Coronary artery (tissue), 2 donors: Measurements from ENCODE around the gene C6orf89.
"Not testable (repeated sequence)": the region's sequence is repeated elsewhere in the genome, so short reads cannot be mapped to it uniquely, and the experiment has no call there.

Source experiments
- DNase-seq: peaks from one replicate; pipeline ENCODE4 v3.0.0-alpha.2; 2017; ENCODE audit warnings: low spot score
- H3K27ac ChIP-seq, 2 donors: fragments of 200-600 bp; sonication (generic); one replicate each; pipeline ENCODE4 v1.5.1; 2016 to 2019
- H3K4me3 ChIP-seq: fragments of 200-600 bp; sonication (generic); 2 replicates; pipeline ENCODE4 v1.5.1; 2016; ENCODE audit warnings: mild to moderate bottlenecking, moderate library complexity
- TF ChIP-seq, protein P1 (sequence below): fragments of 200-600 bp; sonication (generic); IDR thresholded peaks from one replicate; pipeline ENCODE4 v1.5.1; 2019; ENCODE audit warnings: antibody characterized with exemption

Gene C6orf89

DNA sequence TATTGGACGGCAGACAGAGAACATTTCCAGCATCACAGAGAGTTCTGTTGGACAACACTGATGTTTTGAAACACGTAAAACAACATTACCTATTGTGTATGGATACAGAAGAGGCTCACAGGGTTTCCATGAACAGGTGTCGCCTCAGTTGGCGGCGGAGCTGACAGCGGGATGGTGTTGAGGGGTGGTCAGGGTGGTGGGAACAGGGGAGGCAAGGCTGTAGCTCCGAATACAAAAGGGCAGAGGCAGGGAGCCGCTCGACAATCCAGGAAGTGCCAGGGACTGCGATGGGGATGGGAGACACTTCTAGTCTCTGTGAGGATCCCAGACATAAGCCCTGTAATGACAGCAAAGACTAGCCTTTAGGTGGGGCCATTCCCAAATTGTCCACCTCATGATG, 54.3 kb downstream of the C6orf89 start:
- DNase-seq: no peak
- Histone ChIP-seq H3K27ac (no peak overlapping the region), H3K4me3 (no peak overlapping the region)
- TF ChIP-seq, protein P1, sequence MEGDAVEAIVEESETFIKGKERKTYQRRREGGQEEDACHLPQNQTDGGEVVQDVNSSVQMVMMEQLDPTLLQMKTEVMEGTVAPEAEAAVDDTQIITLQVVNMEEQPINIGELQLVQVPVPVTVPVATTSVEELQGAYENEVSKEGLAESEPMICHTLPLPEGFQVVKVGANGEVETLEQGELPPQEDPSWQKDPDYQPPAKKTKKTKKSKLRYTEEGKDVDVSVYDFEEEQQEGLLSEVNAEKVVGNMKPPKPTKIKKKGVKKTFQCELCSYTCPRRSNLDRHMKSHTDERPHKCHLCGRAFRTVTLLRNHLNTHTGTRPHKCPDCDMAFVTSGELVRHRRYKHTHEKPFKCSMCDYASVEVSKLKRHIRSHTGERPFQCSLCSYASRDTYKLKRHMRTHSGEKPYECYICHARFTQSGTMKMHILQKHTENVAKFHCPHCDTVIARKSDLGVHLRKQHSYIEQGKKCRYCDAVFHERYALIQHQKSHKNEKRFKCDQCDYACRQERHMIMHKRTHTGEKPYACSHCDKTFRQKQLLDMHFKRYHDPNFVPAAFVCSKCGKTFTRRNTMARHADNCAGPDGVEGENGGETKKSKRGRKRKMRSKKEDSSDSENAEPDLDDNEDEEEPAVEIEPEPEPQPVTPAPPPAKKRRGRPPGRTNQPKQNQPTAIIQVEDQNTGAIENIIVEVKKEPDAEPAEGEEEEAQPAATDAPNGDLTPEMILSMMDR: no peak

DNA sequence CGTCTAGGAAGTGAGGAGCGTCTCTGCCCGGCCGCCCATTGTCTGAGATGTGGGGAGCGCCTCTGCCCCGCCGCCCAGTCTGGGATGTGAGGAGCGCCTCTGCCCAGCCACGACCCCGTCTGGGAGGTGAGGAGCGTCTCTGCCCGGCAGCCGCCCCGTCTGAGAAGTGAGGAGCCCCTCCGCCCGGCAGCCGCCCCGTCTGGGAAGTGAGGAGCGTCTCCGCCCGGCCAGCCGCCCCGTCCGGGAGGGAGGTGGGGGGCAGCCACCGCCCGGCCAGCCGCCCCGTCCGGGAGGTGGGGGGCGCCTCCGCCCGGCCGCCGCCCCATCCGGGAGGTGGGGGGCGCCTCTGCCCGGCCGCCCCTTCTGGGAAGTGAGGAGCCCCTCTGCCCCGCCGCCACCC, 55.8 kb downstream of the C6orf89 start:
- not testable (repeated sequence) for H3K27ac ChIP-seq, DNase-seq, H3K4me3 ChIP-seq

DNA sequence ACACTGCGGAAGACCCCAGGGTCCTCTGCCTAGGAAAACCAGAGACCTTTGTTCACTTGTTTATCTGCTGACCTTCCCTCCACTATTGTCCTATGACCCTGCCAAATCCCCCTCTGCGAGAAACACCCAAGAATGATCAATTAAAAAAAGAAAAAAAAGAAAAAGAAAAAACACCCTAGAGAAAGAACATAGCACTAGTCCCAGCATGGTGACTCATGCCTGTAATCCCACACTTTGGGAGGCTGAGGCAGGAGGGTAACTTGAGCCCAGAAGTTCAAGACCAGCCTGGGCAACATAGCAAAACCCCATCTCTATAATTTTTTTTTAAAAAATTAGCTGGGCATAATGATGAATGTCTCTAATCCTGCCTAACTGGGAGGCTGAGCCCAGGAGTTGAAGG, 56.6 kb downstream of the C6orf89 start:
- not testable (repeated sequence) for H3K4me3 ChIP-seq, DNase-seq, H3K27ac ChIP-seq

DNA sequence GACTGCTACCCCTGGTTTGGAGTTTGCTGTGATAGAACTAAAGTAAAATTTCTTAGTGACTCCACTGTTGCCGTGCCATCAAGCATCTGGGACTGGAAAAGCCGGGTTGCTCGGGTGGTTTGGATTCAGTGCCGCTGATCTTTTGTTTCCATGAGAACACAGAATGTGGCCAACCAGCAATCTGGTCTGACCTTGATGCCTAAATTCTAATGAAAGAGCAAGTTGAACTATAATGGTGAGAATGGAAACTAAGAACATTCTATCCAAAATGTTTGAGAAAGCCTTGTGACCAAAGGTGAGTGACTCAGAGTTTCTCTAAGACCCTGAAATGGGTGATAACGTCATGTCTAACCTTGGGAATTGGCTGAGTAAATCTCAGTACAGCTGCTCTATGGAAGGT, 58.9 kb downstream of the C6orf89 start:
- TF ChIP-seq, protein P1: no peak
- H3K27ac ChIP-seq: no peak overlapping the region
- no peak for DNase-seq
- H3K4me3 ChIP-seq: no peak overlapping the region

DNA sequence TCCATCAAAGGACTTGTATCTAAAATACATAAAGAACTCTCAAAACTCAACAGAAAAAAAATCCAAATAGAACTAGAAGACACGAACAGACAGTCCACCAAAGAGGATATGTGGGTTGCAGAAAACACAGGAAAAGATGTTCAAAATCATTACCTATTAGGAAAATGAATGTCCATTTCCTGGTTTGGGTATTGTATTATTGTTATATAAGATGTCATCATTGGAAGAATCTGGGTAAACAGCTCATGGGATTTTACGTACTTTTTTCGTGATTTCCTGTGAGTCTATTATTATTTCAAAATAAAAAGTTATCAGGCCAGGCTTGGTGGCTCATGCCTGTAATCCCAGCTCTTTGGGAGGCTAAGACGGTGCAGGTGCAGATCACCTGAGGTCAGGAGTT, 59.5 kb downstream of the C6orf89 start:
- TF ChIP-seq, protein P1: no peak
- no peak overlapping the region for H3K27ac ChIP-seq
- DNase-seq: no peak
- H3K4me3 ChIP-seq: no peak overlapping the region

DNA sequence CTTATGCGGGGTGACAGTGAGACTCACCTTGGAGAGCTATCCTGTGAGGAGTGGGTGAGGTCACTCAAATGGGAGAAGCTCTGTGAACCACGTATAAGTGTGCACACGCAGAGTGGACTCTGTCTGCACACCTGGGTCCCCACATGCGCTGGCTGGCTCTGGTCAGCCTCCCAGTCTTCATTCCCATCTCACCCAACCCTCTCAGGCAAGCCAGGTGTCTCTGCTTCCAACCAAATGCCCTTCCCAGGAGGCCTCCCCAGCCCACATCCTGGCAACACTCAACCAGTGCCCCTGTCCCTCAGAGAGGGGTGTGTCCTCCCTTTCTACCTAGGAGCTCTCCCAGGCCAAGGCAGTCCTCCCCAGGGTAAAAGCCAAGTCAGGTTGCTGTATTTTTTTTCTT, 60.8 kb downstream of the C6orf89 start:
- Histone ChIP-seq H3K4me3 (no peak overlapping the region), H3K27ac (no peak overlapping the region)
- no peak for DNase-seq
- TF ChIP-seq, protein P1: no peak

DNA sequence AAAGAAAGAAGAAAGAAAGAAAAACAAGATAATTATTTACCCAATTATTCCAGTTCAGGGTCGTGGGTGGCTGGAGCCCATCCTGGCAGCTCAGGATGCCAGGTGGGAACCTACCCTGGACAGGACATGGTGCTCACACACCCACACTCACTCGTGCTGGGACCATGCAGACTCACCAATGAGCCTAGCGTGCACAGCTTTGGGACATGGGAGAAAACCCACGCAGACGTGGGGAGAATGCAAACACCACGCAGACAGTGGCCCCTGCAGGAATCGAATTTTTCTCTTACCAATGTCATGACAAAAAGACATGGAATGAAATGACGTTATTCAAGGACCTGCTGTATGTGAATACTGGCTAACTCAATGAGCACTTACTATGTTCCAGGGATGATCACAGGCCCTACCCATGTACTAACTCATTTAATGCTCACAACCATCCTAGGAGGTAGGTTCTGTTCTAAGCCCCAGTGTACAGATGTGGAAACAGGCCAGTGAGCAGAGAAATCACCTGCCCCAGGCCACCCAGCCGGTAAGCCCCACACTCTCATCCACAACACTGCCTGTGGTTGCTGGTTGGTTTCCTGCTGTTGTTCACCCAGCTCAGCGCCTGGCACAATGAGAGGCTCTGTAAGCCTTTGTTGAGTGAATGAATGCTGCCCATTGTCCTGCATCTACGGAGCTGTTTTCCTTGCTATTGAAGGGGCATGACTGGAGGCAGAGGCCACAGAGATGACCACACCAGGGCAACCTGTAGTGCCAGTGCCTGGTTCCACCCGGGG, 62.0 kb downstream of the C6orf89 start:
- Histone ChIP-seq H3K4me3 (no peak overlapping the region), H3K27ac (no peak overlapping the region)
- TF ChIP-seq, protein P1: no peak
- DNase-seq: no peak

DNA sequence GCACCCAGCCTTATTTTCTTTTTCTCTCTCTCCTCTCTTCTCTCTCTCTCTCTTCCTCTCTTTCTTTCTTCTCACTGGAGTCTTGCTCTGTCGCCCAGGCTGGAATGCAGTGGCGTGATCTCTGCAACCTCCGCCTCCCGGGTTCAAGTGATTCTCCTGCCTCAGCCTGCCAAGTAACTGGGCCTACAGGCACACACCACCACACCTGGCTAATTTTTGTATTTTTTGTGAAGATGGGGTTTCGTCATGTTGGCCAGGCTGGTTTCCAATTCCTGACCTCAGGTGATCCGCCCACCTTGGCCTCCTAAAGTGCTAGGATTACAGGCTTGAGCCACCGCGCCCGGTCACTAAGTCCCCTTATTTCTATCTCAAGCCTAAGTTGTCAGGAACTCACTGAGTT, 63.3 kb downstream of the C6orf89 start:
- DNase-seq, H3K4me3 ChIP-seq, H3K27ac ChIP-seq: not testable (repeated sequence)

DNA sequence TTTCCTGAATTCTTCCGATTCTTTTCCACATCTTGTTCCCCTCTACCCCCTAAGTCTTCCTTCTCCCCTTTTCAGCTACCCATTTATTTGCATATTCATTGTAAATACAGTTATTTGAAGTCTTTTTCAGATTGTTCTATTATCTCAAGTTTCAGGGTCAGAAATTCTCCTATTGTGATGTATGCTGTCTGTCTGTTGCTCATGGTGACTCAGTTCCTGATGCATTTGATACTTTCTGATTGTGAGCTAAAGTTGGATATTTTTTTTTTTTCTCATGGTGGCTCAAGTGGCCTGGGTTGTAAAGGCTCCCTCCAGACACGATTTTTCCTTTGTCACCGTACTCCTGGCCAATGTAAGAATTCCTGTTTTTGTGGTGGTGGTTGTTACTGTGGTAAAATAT, 63.9 kb downstream of the C6orf89 start:
- DNase-seq: no peak
- TF ChIP-seq, protein P1: no peak
- Histone ChIP-seq H3K4me3 (no peak overlapping the region), H3K27ac (no peak overlapping the region)
